NK-92 (cell line): ENCODE results near the gene GPI.
A peak's percentile ranks its signal among the peaks of the same experiment; 100 is the strongest.

Experiments used
- DNase-seq: peaks from one replicate; lab custom pipeline; 2025; ENCODE audit not compliant: unreplicated experiment; lab: John Stamatoyannopoulos, UW

Gene GPI

DNA sequence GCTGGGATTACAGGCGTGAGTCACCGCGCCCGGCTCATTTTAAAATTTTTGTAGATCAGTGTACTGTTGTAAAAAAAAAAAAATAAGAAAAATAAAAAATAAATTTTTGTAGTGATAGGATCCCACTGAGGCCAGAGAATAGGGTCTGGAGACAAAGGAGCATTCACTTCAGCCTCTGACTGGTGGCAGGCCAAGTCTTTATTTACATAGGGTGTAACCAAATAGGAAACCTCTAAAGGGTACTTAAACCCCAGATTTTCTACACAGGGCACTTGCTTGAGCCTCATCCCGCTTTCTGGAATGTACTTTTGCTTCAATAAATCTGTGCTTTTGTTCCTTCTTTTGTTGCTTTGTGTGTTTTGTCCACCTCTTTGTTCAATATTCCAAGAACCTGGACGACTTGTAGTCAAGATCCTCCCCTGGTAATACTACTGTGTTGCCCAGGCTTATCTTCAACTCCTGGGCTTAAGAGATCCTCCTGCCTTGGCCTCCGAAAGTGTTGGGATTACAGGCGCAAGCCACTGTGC lies 37.1 kb downstream of the GPI start:
- no peak for DNase-seq

DNA sequence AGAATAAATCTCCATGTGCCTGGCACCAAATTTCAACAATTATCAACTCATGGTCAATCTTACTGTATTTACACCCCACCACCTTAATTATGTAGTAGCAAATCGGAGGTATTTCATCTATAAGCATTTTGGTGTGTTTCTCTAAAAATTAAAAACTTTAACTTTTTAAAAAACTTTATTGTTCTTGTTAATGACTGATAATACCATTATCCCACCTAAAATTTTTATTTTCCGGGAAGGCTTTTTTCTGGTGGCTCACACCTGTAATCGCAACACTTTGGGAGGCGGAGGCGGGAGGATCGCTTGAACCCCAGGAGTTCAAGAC lies 38.8 kb downstream of the GPI start:
- no peak for DNase-seq

DNA sequence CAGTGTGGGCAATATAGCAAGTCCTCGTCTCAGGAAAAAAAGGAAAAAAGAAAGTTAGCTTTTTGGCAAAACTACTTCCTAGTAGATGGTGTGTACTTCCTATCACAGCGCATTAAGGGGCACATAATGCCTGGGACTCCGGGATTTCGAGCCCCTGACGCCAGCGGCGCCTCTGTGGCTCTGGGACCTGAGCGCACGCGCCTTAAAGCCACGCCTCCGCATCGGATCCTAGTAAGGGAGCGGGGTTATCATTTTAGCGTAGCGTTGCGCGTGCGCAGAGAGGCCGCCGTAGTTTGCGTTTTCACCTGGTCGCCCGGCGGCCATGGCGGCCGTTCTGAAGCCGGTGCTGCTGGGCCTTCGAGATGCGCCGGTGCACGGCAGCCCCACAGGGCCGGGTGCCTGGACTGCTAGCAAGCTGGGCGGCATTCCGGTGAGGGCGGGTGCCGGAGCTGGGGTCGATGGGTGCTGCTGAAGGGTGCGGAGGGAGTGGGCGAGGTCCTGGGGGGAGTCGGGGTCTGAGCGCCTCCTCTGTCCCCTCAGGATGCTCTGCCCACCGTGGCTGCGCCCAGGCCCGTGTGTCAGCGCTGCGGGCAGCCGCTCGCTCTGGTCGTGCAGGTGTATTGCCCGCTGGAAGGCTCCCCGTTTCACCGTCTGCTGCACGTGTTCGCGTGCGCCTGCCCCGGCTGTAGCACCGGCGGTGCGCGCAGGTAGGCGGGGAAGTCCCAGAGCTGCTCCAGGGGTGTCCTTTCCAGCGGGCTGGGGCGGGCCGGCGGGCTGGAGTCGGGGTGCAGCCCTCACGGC lies 39.3 kb downstream of the GPI start, which contains the start of gene PDCD2L:
Gene PDCD2L, plus strand, starts transcription at position 291 of the 801 bp plus-strand sequence. Its CDS starts 32 bp downstream, at position 323.
- DNase-seq: peak; percentile 55

DNA sequence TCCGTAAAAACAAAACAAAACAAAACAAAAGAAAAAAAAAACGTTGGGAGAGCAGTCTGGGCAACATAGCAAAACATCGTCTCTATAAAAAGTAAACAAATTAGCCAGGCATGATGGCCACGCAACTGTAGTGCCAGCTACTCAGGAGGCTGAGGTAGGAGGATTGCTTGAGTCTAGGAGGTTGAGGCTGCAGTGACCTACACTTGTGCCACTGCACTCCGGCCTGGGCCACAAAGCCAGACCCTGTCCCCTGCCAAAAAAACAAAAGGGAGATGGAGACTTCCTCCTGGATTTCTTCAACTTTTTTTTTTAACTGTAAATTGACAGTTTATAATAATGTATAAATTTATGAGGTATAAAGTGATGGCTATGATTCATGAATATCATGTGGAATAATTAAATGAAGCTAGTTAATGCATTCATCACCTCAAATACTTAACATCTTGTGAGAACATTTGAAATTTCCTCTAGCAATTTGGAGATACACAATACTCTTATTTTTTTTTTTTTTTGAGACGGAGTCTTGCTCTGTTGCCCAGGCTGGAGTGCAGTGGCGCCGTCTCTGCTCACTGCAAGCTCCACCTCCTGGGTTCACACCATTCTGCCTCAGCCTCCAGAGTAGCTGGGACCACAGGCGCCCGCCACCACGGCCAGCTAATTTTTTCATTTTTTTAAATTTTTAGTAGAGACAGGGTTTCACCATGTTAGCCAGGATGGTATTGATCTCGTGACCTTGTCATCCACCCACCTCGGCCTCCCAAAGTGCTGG lies 41.1 kb downstream of the GPI start:
- DNase-seq: no peak

DNA sequence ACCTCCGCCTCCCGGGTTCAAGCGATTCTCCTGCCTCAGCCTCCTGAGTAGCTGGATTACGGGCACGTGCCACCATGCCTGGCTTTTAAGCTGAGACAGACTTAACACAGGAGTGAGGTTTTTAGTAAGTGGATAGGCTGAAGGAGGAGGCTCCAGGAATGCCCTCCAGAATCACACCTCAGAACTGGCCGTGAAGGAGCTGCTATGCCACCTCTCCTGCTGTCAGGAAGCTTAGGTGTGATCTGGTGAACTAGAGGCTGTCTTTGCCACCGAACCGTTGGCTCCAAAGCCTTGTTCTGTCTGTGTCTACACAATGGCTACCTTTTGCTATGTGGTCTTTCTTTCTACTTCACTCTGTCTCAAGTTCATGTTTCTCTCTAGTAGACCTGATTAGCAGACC lies 43.4 kb downstream of the GPI start:
- DNase-seq: no peak

DNA sequence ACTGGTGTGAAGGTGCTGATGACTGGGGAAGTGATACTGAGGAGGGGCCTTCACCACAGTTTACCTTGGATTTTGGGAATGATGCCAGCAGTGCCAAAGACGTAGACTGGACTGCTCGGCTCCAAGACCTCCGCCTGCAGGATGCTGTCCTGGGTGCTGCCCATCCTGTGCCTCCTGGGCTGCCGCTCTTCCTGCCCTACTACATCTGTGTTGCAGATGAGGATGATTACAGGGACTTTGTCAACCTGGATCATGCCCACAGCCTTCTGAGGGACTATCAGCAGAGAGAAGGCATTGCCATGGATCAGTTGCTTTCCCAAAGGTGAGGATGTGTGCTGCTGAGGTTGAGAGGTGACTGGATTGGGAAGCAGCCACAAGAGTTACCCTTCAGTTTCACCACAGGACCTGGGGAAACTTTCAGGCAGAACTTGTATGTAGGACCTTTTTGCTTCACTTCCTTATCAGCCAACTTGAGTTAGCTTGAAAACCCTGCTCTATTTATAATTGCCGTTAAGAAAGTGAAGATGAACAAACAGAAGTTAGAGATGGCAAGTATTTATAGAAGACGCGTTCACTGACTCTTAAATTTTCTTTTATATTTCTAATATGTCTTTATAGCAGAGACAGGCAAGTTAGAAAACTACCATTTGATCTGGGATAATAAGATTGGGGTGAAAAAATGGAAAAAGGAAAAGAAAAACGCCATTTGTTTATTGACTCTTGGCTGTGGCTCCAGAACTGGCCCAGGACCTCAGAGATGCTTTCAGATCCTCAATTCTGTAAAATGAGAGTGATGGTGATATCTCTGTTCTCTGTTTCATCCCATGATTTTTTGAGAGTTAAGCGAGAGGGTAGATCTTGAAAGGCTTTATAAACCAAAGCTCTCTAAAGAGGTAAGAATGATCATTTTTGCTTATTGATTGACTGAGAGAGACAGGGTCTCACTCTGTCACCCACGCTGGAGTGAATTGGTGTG lies 44.5 kb downstream of the GPI start:
- no peak for DNase-seq

DNA sequence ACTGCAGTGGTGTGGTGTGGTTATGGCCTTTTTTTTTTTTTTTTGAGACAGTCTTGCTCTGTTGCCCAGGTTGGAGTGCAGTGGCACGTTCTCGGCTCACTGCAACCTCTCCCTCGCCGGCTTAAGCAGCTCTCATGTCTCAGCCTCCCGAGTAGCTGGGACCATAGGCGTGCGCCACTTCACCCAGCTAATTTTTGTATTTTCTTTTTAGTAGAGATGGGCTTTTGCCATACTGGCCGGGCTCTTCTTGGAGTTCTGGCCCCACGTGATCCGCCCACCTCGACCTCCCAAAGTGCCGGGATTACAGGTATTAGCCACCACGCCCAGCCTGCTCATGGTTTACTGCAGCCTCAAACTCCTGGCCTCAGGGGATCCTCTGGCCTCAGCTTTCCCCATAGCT lies 46.2 kb downstream of the GPI start:
- DNase-seq: no peak

DNA sequence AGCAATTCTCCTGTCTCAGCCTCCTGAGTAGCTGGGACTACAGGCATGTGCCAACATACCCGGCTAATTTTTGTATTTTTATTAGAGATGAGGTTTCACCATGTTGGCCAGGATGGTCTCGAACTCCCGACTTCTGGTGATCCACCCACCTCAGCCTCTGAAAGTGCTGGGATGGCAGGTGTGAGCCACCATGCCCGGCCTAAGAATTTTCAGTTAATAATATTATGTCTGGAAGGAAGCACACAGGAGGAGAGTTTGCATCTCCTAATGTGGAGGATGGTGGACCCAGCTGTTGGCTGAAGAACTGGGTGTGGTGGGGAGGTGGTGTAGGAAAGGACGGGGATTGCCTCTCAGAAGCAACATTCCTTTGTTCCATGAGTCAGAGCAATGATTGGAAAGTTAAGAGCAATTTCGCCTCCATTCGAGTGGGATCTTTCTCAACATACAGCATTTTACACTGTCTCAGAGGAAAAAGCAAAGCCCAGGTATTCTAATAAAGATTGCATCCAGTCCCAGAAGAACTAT lies 51.1 kb downstream of the GPI start:
- no peak for DNase-seq

DNA sequence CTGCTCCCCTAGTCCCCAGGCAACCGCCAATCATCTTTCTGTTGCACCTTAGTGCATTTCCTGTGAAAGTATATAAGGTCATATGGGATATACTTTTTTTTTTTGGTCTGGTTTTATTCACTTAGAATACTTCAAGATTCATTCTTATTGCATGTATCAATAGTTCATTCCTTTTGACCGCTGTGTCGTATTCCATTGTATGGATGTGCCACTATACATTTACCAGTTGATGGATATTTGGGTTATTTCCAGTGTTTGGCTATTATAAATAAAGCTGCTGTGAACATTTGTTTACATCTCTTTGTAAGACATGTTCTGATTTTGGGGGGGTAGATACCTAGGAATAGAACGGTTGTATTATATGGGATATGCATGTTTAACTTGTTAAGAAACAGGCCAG lies 53.3 kb downstream of the GPI start:
- no peak for DNase-seq

DNA sequence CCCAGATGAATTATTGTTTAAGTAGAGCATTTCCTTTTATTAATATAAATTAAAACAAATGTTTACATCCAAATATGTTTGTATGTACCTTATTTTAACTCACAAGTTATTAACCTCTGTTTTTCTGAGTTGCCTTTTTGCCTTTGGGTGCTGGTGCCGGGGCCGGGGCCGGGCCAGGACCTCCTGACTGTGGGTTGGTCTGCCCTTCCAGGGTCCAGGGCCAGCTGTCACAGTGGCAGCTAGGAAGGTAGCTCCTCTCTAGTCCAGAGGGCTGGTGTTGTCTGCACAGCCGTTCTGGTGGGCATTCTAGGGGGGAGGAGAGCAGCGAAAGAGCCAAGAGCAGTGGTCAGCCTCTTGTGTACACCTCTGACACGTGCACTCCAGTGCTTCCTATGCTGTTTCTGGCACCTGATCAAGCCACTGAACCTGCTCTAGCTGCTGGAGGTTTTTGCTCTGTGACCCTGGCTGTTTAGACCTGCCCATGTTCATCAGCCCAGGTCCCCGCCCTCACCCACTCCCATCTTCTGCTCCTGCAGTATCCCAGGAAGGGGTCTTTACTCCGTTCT lies 61.2 kb downstream of the GPI start:
- no peak for DNase-seq

DNA sequence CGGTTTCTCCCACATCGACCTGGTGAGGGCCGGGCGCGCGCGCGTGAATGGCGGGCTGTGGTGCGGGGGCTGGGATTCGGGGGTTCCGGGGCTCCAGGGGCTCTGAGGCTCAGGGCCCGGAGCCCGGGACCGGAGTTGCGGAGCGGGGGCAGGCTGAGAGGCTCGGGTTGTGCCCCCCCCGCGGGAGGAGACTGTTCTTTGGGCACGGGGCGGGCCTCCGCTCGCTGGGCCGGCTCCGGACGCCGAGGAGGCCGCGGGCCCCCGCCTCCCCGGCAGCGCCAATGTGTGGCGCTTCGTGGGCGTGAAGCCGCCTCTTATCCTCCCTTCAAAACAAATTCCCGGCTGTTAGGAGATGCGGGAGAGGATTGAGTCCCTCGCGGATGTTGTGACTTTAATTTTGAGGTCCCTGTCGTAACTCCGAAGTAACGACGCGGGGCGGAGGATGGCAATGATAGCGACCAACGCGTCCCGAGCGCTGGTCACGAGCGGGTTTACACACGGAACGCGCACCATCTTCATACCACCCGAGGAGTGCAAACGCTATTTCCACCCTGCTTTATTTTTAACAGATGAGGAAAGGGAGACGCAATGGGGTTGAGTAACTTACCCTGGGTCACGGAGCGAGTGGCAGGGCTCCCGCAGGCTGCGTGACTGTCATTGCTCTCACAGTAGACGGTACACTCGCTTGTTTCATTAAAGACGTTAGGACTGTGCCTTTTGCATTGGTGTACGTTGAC lies 63.7 kb downstream of the GPI start:
- no peak for DNase-seq

DNA sequence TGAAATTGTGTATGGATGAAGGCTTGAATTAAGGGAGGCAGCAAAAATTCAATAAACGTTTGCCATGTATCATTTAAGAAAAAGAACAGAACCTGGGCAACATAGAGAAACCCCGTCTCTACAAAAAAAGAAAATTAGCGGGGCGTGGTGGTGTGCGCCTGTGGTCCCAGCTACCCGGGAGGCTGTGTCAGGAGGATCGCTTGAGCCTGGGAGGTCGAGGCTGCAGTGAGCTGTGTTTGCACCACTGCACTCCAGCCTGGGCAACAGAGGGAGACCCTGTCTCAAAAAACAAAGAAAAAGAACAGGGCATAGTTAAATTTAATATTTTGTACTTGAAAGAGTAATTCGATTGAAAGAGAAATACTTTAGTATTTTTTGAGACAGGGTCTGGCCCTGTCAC lies 64.6 kb downstream of the GPI start:
- DNase-seq: no peak

DNA sequence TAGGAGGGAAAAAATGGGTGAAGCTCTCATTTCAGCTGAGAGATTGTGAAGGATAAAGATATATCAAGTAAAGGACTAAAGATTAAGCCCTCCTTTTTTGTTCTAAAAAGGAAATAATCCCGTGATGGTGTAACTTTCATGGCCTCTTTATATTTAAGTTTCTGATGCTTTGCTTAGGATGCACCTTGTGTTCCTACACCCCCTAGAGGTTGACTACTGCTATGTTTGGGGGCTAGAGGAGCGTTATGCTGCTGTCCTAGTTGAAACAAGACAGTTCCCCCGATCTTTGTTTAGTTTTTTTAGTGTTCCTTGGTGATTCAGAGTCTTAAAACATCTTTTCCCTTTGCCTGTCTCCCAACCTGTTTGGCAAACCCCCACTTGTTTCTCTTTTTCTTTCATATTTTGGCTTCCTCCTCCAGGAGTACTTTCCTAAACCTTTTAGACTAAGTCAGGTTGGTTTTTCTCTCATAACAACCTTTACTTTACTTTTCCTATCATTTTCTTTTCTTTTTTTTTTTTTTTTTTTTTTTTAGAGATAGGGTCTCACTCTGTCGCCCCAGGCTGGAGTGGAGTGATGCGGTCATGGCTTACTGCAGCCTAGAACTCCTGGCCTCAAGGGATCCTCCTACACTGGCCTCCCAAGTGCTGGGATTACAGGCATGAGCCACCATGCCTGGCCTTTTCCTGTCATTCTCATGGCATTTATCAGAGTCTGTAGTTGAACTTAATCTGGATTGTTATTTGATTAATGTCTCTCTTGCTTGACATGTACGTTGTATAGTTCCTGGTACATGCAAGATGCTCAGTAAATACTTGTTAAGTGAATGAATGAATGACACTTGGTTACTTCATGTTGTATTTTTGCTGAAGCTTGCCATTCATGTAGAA lies 66.0 kb downstream of the GPI start:
- DNase-seq: no peak

DNA sequence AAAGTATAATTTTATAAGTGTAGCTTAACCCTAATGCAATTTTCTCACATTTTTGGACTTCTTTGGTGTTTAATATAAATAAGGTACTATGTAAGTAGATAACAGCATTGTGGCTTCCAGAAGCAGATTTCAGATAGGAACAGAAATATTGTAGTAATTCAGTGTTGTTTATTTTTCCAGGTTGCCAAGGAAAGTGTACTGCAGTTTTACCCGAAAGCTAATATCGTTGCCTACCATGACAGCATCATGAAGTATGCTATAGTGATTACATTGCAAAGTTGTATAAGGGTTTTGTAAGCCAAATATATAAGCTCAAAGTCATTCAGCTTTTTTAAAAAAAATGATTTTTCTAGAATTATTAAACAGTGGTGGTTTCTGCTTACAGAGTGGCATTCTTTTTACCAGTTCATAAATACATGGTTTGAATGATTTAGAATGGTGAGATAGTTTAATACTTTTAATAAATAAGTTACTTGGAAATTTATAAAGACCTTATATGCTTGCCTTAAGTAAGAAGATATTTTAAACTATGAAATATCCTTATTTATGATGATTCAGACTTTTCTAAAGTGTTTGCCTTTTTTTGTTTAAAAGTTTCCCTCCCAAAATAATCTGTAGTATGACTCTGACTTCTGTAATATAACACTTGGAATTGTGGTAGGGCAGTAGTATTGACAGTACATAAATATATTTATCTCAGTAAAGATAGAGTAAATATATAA lies 66.8 kb downstream of the GPI start:
- no peak for DNase-seq

DNA sequence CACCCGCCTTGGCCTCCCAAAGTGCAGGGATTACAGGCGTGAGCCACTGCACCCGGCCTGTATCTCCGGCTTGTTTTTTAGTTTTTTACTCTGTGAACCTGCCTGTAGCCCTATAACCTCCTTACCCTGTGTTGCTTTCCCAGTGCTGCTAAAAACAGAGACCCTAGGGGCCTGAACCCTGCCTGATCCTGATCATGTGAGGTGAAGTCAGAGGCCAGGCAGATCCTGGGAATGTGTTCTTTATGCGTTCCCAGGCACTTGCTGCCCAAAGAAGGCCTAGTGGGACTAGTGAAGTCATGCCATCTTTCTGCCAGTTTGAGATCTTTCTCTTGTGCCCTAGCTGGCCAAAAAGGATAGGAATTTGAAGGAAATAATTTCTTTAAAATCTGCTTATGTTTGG lies 67.8 kb downstream of the GPI start:
- DNase-seq: no peak

DNA sequence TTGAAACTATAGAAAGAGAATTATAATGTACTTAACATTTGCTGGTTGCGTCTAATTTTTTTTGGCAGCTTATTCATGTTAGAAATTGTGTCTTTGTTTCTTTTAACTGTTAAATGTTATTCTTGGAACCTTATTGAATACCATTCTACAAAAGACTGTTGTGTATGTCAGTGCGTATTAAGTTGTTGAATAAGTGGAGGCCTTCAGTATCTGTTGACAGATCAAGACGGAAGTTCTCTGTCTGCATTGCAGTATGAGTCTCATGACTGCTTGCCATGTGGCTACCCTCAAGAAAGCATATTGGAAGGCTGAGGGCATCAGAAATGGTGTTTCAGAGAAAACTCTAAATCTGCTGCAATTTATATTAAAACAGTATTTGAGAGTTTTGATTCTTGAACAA lies 71.7 kb downstream of the GPI start:
- DNase-seq: no peak

DNA sequence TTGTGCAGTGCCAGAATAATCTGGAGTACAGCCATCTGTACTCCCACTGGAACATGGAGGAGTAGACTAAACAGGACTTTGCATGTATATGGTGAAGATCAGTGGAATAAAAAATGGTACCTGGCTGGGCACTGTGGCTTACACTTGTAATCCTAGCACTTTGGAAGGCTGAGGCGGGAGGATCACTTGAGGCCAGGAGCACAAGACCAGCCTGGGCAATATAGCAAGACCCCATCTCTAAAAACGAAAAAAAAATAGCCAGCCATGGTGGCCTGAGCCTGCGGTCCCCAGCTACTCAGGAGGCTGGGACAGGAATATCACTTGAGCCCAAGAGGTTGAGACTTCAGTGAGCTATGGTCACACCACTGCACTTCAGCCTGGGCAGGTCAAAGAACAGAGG lies 83.2 kb downstream of the GPI start:
- no peak for DNase-seq
